HCT116 (cell line): ENCODE data around the gene TYRP1. TPM values are rescaled to one million over a fixed set of nuclear protein-coding genes. Genes with fewer than 3 reads are reported as not detected.

ENCODE experiments used
- ATAC-seq: fragments of 200-7000 bp; cut with Tn5 transposase; 2 replicates; pipeline ENCODE4 v1.9.1; 2020; ENCODE audit warnings: mild to moderate bottlenecking, moderate library complexity
- BruUV-seq: library from RNA; stranded (reverse); fragments of 400-500 nt; replicated peaks from 2 replicates; lab custom pipeline; 2021; lab: Mats Ljungman, UMichigan
- CTCF ChIA-PET: fragments of 300-600 bp; sonication (Branson Sonifier 250); formaldehyde crosslinking; loops from one replicate; lab custom pipeline; 2021; ENCODE audit warnings: antibody characterized with exemption; lab: Charles Lee
- POLR2A ChIA-PET: fragments of 300-600, 350-600 bp; sonication (Branson Sonifier 250); formaldehyde crosslinking; loops from one replicate; lab custom pipeline; 2021; ENCODE audit warnings: antibody characterized with exemption; lab: Charles Lee
- RAD21 ChIA-PET, 2 experiments: fragments of 300-600 bp; sonication (Branson Sonifier 250); formaldehyde crosslinking; loops; one replicate each; lab custom pipeline; 2023; ENCODE audit warnings: low total read pairs in 2 of 2; ENCODE audit not compliant: uncharacterized antibody in 2 of 2, unreplicated experiment in 2 of 2, low non-redundant PET in 1 of 2; lab: Charles Lee
- DNase-seq: peaks from one replicate; pipeline ENCODE4 v3.0.0-alpha.2; 2010; ENCODE audit warnings: low read depth, low spot score
- H2AFZ ChIP-seq: fragments of 200-600 bp; shearing (Covaris generic), sonication (generic); 2 replicates; pipeline ENCODE4 v1.6.1; 2017; ENCODE audit warnings: low read depth, mixed run types, mixed read lengths, antibody characterized with exemption, low read length; ENCODE audit not compliant: poor library complexity, severe bottlenecking
- H3K27ac ChIP-seq: 2 replicates; pipeline ENCODE4 v1.5.1; 2012; ENCODE audit warnings: low read depth, low read length
- H3K27me3 ChIP-seq: fragments of 200-600 bp; sonication (generic); 2 replicates; pipeline ENCODE4 v1.6.1; 2016; ENCODE audit warnings: mixed run types, low read length, mixed read lengths; ENCODE audit not compliant: insufficient read depth
- H3K36me3 ChIP-seq, 2 experiments: fragments of 200-500 bp in 1 of 2; fragments of 200-600 bp in 1 of 2; sonication (Bioruptor generic) in 1 of 2; sonication (generic) in 1 of 2; 2 replicates each; pipeline versions ENCODE4 v1.5.1 to v1.6.1; 2014 to 2016; ENCODE audit warnings: low read length in 2 of 2, inconsistent platforms in 1 of 2, mixed read lengths in 1 of 2, mixed run types in 1 of 2; ENCODE audit not compliant: insufficient read depth in 2 of 2, control insufficient read depth in 1 of 2
- H3K4me1 ChIP-seq, 2 experiments: fragments of 200-600 bp in 1 of 2; sonication (generic) in 1 of 2; 2 replicates each; pipeline versions ENCODE4 v1.5.1 to v1.6.1; 2012 to 2017; ENCODE audit warnings: low read length in 2 of 2, inconsistent platforms in 1 of 2, mild to moderate bottlenecking in 1 of 2, mixed read lengths in 1 of 2, mixed run types in 1 of 2, moderate library complexity in 1 of 2; ENCODE audit not compliant: insufficient read depth in 2 of 2, control insufficient read depth in 1 of 2
- H3K4me2 ChIP-seq: fragments of 200-600 bp; sonication (generic); 2 replicates; pipeline ENCODE4 v1.6.1; 2017; ENCODE audit warnings: mixed run types, low read length, mixed read lengths
- H3K4me3 ChIP-seq, 2 experiments: fragments of 200-600 bp in 1 of 2; sonication (generic) in 1 of 2; replicated peaks in 1 of 2; 2 replicates each; pipeline ENCODE4 v1.5.1; 2011 to 2016; ENCODE audit warnings: low read length in 2 of 2, control low read depth in 1 of 2, low read depth in 1 of 2, mild to moderate bottlenecking in 1 of 2, mixed read lengths in 1 of 2, mixed run types in 1 of 2
- H3K79me2 ChIP-seq: fragments of 200-600 bp; sonication (generic); 2 replicates; pipeline ENCODE4 v1.6.1; 2017; ENCODE audit warnings: mild to moderate bottlenecking, mixed run types, low read length, moderate library complexity, mixed read lengths; ENCODE audit not compliant: insufficient read depth
- H3K9ac ChIP-seq: fragments of 200-600 bp; sonication (generic); 2 replicates; pipeline ENCODE4 v1.6.1; 2016; ENCODE audit warnings: low read length, mixed read lengths
- H3K9me2 ChIP-seq: fragments of 200-600 bp; sonication (generic), shearing (Covaris generic); 2 replicates; pipeline ENCODE4 v1.6.1; 2017; ENCODE audit warnings: mixed run types, mild to moderate bottlenecking, moderate library complexity; ENCODE audit not compliant: insufficient read depth
- H3K9me3 ChIP-seq, 2 experiments: fragments of 200-500 bp in 1 of 2; fragments of 200-600 bp in 1 of 2; sonication (Bioruptor generic) in 1 of 2; sonication (generic) in 1 of 2; 2 replicates each; pipeline ENCODE4 v1.6.1; 2014 to 2017; ENCODE audit warnings: low read length in 2 of 2, mixed read lengths in 2 of 2, inconsistent platforms in 1 of 2, low read depth in 1 of 2, mild to moderate bottlenecking in 1 of 2, mixed run types in 1 of 2, moderate library complexity in 1 of 2; ENCODE audit not compliant: control insufficient read depth in 1 of 2, insufficient read depth in 1 of 2
- H4K20me1 ChIP-seq: fragments of 200-600 bp; sonication (generic), shearing (Covaris generic); 2 replicates; pipeline ENCODE4 v1.6.1; 2017; ENCODE audit warnings: mixed run types, mild to moderate bottlenecking, moderate library complexity; ENCODE audit not compliant: insufficient read depth
- CBX3 ChIP-seq: IDR thresholded peaks from 2 replicates; pipeline ENCODE4 v1.6.1; 2012; ENCODE audit warnings: low read depth
- CEBPB ChIP-seq: IDR thresholded peaks from 2 replicates; pipeline ENCODE4 v1.6.1; 2012; ENCODE audit warnings: low read depth
- EGR1 ChIP-seq: IDR thresholded peaks from 2 replicates; pipeline ENCODE4 v1.6.1; 2012; ENCODE audit warnings: low read depth
- ELF1 ChIP-seq: IDR thresholded peaks from 2 replicates; pipeline ENCODE4 v1.6.1; 2012; ENCODE audit warnings: low read depth, borderline replicate concordance
- EZH2 ChIP-seq: fragments of 200-600 bp; sonication (generic); IDR thresholded peaks from 2 replicates; pipeline ENCODE4 v1.6.1; 2017; ENCODE audit warnings: antibody characterized with exemption, mixed run types
- JUND ChIP-seq: IDR thresholded peaks from 2 replicates; pipeline ENCODE4 v1.6.1; 2012
- POLR2A ChIP-seq: IDR thresholded peaks from 2 replicates; pipeline ENCODE4 v1.7.0; 2011; ENCODE audit warnings: borderline replicate concordance; ENCODE audit not compliant: insufficient read depth, insufficient read length; ENCODE audit errors: extremely low read depth
- POLR2AphosphoS5 ChIP-seq: IDR thresholded peaks from 2 replicates; pipeline ENCODE4 v1.6.1; 2011; ENCODE audit warnings: mild to moderate bottlenecking, low read depth, low read length, moderate library complexity
- RAD21 ChIP-seq: IDR thresholded peaks from 2 replicates; pipeline ENCODE4 v1.6.1; 2012; ENCODE audit warnings: low read depth, mild to moderate bottlenecking
- SIN3A ChIP-seq: IDR thresholded peaks from 2 replicates; pipeline ENCODE4 v1.6.1; 2012; ENCODE audit warnings: low read depth
- SP1 ChIP-seq: IDR thresholded peaks from 2 replicates; pipeline ENCODE4 v1.6.1; 2012; ENCODE audit warnings: low read depth
- SRF ChIP-seq: IDR thresholded peaks from 2 replicates; pipeline ENCODE4 v1.6.1; 2012; ENCODE audit warnings: low read depth
- TCF7L2 ChIP-seq: IDR thresholded peaks from 2 replicates; pipeline ENCODE4 v1.7.0; 2011; ENCODE audit warnings: borderline replicate concordance, inconsistent platforms; ENCODE audit not compliant: insufficient read depth, insufficient read length; ENCODE audit errors: extremely low read depth
- YY1 ChIP-seq: IDR thresholded peaks from 2 replicates; pipeline ENCODE4 v1.6.1; 2011; ENCODE audit warnings: low read length, low read depth, moderate library complexity, mild to moderate bottlenecking; ENCODE audit not compliant: insufficient replicate concordance; ENCODE audit errors: extremely low read depth
- ZFX ChIP-seq: fragments of 450-650 bp; IDR thresholded peaks from 2 replicates; pipeline ENCODE4 v1.6.1; 2017
- ZNF274 ChIP-seq: fragments of 200-500 bp; sonication (Bioruptor generic); IDR thresholded peaks from 2 replicates; pipeline ENCODE4 v1.6.1; 2014; ENCODE audit warnings: mild to moderate bottlenecking, low read depth, low read length, inconsistent platforms
- intact Hi-C: fragments of 100-400 bp; cut with micrococcal nuclease; formaldehyde crosslinking; loops from 2 replicates; pipeline ENCODE4 v1.10.0; 2022
- total RNA-seq: library from RNA; stranded (reverse); gene quantifications from one replicate; pipeline ENCODE4 v1.2.1, GENCODE V29; 2021; ENCODE audit not compliant: unreplicated experiment
- TF ChIP-seq, protein P1 (sequence below): IDR thresholded peaks from 2 replicates; pipeline ENCODE4 v1.6.1; 2012; ENCODE audit warnings: low read depth
- TF ChIP-seq, protein P2 (sequence below): IDR thresholded peaks from 2 replicates; pipeline ENCODE4 v1.6.1; 2012
- TF ChIP-seq, protein P3 (sequence below): IDR thresholded peaks from 2 replicates; pipeline ENCODE4 v1.6.1; 2012
- TF ChIP-seq, protein P4 (sequence below), 3 experiments: fragments of 200-600 bp in 1 of 3; sonication (generic) in 1 of 3; IDR thresholded peaks in 2 of 3; conservative IDR thresholded peaks in 1 of 3; 2 replicates each; pipeline ENCODE4 v1.5.1; 2012 to 2017; ENCODE audit warnings: low read depth in 2 of 3, low read length in 2 of 3, antibody characterized with exemption in 1 of 3, borderline replicate concordance in 1 of 3, control low read depth in 1 of 3, mild to moderate bottlenecking in 1 of 3, mixed read lengths in 1 of 3, mixed run types in 1 of 3, moderate library complexity in 1 of 3; ENCODE audit not compliant: insufficient read depth in 1 of 3

Gene TYRP1
- total RNA-seq, 1 experiment from 2014 or later: not detected

DNA sequence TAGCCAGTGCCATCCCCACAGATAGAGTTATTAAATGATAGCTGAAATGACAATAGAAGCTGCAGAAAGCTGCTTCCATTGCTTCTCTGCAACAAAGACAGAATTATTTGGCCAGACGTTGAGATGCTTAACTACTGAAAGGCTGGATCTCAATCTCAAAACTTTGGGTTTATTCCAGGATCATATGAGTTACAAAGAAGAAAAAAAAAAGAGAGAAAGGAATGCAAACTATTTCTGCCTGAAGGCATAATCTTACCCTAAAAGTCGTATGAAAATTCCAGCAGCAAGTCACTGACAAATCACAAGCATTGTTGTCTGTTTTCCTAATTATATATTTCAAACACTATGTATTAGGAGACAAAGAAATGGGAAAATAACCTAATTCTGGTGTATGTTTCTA is 12.8 kb upstream of the TYRP1 start:
- H3K27me3 ChIP-seq: no peaks in the 10 kb centered on the region; the same call in 1 of the 2 replicates
- H3K27ac ChIP-seq: no peak overlapping the region
- H3K9me2 ChIP-seq: no peaks in the 10 kb centered on the region
- BruUV-seq: no TSS peak
- H2AFZ ChIP-seq: no peak overlapping the region
- no peak overlapping the region for H3K4me3 ChIP-seq
- H3K79me2 ChIP-seq: no peaks in the 10 kb centered on the region
- H3K9me3 ChIP-seq: no peaks in the 10 kb centered on the region
- no peak overlapping the region for H3K4me2 ChIP-seq
- CTCF ChIA-PET: no interaction called here
- RAD21 ChIA-PET: no interaction called here
- H4K20me1 ChIP-seq: no peaks in the 10 kb centered on the region
- H3K36me3 ChIP-seq: no peaks in the 10 kb centered on the region
- no peak for TF ChIP-seq SRF
- no peak for TF ChIP-seq ZNF274
- TF ChIP-seq POLR2AphosphoS5: no peak
- TF ChIP-seq, protein P1, sequence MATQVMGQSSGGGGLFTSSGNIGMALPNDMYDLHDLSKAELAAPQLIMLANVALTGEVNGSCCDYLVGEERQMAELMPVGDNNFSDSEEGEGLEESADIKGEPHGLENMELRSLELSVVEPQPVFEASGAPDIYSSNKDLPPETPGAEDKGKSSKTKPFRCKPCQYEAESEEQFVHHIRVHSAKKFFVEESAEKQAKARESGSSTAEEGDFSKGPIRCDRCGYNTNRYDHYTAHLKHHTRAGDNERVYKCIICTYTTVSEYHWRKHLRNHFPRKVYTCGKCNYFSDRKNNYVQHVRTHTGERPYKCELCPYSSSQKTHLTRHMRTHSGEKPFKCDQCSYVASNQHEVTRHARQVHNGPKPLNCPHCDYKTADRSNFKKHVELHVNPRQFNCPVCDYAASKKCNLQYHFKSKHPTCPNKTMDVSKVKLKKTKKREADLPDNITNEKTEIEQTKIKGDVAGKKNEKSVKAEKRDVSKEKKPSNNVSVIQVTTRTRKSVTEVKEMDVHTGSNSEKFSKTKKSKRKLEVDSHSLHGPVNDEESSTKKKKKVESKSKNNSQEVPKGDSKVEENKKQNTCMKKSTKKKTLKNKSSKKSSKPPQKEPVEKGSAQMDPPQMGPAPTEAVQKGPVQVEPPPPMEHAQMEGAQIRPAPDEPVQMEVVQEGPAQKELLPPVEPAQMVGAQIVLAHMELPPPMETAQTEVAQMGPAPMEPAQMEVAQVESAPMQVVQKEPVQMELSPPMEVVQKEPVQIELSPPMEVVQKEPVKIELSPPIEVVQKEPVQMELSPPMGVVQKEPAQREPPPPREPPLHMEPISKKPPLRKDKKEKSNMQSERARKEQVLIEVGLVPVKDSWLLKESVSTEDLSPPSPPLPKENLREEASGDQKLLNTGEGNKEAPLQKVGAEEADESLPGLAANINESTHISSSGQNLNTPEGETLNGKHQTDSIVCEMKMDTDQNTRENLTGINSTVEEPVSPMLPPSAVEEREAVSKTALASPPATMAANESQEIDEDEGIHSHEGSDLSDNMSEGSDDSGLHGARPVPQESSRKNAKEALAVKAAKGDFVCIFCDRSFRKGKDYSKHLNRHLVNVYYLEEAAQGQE: no peak
- TF ChIP-seq SIN3A: no peak
- no peak for TF ChIP-seq ELF1
- TF ChIP-seq, protein P2, sequence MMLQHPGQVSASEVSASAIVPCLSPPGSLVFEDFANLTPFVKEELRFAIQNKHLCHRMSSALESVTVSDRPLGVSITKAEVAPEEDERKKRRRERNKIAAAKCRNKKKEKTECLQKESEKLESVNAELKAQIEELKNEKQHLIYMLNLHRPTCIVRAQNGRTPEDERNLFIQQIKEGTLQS: no peak
- no peak for TF ChIP-seq CBX3
- TF ChIP-seq ZFX: no peak
- TF ChIP-seq CEBPB: no peak
- no peak for TF ChIP-seq EGR1
- no peak for TF ChIP-seq SP1
- TF ChIP-seq POLR2A: no peak
- TF ChIP-seq TCF7L2: no peak
- TF ChIP-seq, protein P3, sequence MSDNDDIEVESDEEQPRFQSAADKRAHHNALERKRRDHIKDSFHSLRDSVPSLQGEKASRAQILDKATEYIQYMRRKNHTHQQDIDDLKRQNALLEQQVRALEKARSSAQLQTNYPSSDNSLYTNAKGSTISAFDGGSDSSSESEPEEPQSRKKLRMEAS: no peak
- TF ChIP-seq JUND: no peak
- TF ChIP-seq RAD21: no peak
- TF ChIP-seq, protein P4, sequence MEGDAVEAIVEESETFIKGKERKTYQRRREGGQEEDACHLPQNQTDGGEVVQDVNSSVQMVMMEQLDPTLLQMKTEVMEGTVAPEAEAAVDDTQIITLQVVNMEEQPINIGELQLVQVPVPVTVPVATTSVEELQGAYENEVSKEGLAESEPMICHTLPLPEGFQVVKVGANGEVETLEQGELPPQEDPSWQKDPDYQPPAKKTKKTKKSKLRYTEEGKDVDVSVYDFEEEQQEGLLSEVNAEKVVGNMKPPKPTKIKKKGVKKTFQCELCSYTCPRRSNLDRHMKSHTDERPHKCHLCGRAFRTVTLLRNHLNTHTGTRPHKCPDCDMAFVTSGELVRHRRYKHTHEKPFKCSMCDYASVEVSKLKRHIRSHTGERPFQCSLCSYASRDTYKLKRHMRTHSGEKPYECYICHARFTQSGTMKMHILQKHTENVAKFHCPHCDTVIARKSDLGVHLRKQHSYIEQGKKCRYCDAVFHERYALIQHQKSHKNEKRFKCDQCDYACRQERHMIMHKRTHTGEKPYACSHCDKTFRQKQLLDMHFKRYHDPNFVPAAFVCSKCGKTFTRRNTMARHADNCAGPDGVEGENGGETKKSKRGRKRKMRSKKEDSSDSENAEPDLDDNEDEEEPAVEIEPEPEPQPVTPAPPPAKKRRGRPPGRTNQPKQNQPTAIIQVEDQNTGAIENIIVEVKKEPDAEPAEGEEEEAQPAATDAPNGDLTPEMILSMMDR (IDR thresholded peaks at IDR 0.05 in 2 of 3, conservative IDR thresholded peaks at IDR 0.05 in 1 of 3; ENCODE audit: borderline replicate concordance in 1 of 3, insufficient read depth in 1 of 3, low read depth in 2 of 3, low read length in 2 of 3): no peak
- TF ChIP-seq YY1: no peak
- TF ChIP-seq EZH2: no peak
- TF ChIP-seq, all 23 proteins: peak for 0
- POLR2A ChIA-PET: no interaction called here
- no peak for DNase-seq
- no peak overlapping the region for H3K9ac ChIP-seq
- ATAC-seq: no peak
- intact Hi-C loops: no loop called here
- H3K4me1 ChIP-seq: no peaks in the 10 kb centered on the region
